Panc1 (cell line): ENCODE results near the gene C12orf57.

Experiments used
- POLR2AphosphoS5 ChIP-seq: IDR thresholded peaks from 2 replicates; pipeline ENCODE4 v1.6.1; 2012; ENCODE audit warnings: mild to moderate bottlenecking, low read depth, low read length, moderate library complexity
- REST ChIP-seq, 2 experiments: IDR thresholded peaks; 2 replicates each; pipeline ENCODE4 v1.6.1; 2011 to 2012; ENCODE audit warnings: low read depth in 2 of 2, control low read depth in 1 of 2, low read length in 1 of 2, mild to moderate bottlenecking in 1 of 2, moderate library complexity in 1 of 2; ENCODE audit not compliant: insufficient read depth in 1 of 2
- SIN3A ChIP-seq: IDR thresholded peaks from 2 replicates; pipeline ENCODE4 v1.6.1; 2012; ENCODE audit warnings: low read depth, mild to moderate bottlenecking, low read length, moderate library complexity, borderline replicate concordance; ENCODE audit not compliant: insufficient read depth
- TCF7L2 ChIP-seq: IDR thresholded peaks from 2 replicates; pipeline ENCODE4 v1.6.1; 2011; ENCODE audit warnings: mild to moderate bottlenecking, low read depth, low read length, inconsistent platforms
- TF ChIP-seq, protein P1 (sequence below): fragments of 450-650 bp; IDR thresholded peaks from 2 replicates; pipeline ENCODE4 v1.5.1; 2017; ENCODE audit warnings: mild to moderate bottlenecking

DNA sequence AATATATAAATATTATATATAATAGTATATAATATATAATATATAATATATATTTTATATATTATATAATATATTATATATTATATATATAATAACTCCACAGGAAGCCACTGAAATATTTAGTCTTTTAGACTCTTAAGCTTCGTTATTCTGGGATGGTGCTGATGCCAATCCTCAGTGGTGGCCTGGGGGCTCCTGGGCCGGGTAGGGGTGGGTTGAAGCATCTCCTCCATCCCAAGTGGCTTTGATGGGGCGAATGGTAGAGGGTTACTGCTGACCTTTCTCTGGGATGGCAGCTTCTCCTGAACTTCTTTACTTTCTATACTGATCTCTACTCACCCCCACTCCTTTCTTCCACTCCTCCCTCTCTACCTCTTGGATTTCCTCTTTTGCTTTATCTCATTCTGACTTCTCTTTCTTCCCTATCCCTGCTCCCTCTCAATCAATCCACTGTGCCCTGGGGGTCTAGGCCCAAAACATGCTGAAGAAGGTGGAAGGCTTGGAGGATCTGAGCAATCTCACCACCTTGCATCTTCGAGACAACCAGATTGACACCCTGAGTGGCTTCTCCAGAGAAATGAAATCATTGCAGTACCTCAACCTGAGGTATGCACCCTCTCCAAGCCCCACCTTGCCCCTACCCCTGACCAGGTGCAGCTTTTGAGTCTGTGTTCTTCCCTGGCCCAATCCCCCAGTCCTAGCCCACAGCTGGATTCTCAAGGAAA, 34.2 kb upstream of the C12orf57 start:
- TF ChIP-seq POLR2AphosphoS5 (no peak), REST (IDR thresholded peaks at IDR 0.05; ENCODE audit: insufficient read depth in 1 of 2, low read depth in 2 of 2, low read length in 1 of 2) (no peak), TCF7L2 (no peak), SIN3A (no peak)
- TF ChIP-seq, protein P1, sequence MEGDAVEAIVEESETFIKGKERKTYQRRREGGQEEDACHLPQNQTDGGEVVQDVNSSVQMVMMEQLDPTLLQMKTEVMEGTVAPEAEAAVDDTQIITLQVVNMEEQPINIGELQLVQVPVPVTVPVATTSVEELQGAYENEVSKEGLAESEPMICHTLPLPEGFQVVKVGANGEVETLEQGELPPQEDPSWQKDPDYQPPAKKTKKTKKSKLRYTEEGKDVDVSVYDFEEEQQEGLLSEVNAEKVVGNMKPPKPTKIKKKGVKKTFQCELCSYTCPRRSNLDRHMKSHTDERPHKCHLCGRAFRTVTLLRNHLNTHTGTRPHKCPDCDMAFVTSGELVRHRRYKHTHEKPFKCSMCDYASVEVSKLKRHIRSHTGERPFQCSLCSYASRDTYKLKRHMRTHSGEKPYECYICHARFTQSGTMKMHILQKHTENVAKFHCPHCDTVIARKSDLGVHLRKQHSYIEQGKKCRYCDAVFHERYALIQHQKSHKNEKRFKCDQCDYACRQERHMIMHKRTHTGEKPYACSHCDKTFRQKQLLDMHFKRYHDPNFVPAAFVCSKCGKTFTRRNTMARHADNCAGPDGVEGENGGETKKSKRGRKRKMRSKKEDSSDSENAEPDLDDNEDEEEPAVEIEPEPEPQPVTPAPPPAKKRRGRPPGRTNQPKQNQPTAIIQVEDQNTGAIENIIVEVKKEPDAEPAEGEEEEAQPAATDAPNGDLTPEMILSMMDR = no peak
